HUDEP-2 (cell line): Measurements from ENCODE around the gene MISP3.

Experiments used
- DNase-seq, 76 experiments: peaks; one replicate each; lab custom pipeline; 2025; ENCODE audit not compliant: unreplicated experiment in 76 of 76; lab: John Stamatoyannopoulos, UW

The MISP3 gene

GRCh38 chr19:14101003-14101545 is 28.5 kb downstream of the MISP3 start:
- DNase-seq: no peak

- DNase-seq: no peak
Observed at GRCh38 chr19:14102102-14102696, 29.6 kb downstream of the MISP3 start.

DNA sequence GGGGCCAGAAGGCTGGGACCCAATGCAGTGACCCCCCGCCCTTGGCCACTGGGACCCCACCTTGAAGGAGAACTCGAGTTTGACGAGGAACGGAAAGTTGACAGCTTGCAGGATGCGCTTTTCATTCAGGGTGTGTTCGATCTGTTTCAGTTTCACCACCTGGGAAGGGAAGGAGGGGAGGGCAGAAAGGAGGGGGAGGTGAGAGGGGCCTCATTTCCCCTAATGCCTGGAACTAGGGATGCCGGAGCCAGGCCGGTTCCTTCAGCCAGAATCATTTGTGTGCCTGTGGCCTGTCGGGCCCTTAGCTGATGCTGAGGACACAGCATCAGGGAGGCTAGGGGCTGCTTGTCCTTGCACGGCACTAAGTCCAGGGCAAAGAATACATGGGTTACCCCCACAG is 30.2 kb downstream of the MISP3 start:
- DNase-seq: no peak

DNA sequence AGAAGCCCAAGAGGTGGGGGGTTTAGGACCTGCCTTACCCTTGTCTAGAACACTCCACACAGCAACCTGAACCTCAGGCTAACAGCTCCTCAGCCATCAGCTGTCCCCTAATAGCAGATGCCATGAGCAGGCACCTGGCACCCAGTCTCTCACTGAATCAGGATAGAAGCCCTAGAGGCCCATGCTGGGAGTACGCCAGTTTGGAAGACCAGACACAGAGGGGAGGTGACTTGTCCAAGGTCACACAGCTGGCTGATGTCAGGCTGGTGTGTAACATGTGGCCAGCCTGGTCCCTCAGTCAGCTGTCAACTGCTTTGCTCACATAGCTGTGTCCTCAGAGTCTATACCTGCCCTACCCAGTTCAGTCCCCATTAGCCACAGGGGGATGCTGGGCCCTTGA is 30.7 kb downstream of the MISP3 start:
- DNase-seq: peak in 23 of 76 experiments; percentile 9 to 44 (median 21)

- no peak for DNase-seq
Observed at GRCh38 chr19:14105680-14106079, 33.1 kb downstream of the MISP3 start.

DNA sequence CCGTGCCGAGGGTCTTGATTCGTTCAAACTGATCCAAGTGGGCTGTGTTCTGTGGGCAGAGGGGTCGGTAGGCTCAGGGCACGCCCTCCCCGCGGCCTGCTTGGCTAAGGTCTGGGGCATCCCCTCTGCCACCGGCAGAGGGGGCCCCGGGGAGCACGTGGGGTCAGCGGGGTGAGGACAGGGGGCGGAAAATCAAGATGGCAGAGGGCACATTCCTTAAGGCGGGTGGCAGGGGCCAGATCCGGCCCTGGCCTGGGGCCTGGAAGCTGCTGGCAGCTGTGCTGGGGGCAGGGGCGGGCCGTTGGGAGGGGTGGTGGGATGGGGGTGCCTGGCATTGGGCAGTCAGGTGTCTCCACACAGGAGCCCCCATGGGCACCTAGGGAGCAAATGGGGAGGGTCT is 34.3 kb downstream of the MISP3 start:
- no peak for DNase-seq

GRCh38 chr19:14107581-14108461 is 35.2 kb downstream of the MISP3 start:
- no peak for DNase-seq

- no peak for DNase-seq
Observed at GRCh38 chr19:14110650-14111049, 38.1 kb downstream of the MISP3 start.

GRCh38 chr19:14111486-14111885 is 38.9 kb downstream of the MISP3 start:
- no peak for DNase-seq

- no peak for DNase-seq
Observed at GRCh38 chr19:14112051-14112808, 39.6 kb downstream of the MISP3 start.

- no peak for DNase-seq
Observed at GRCh38 chr19:14112809-14113385, 40.3 kb downstream of the MISP3 start.

DNA sequence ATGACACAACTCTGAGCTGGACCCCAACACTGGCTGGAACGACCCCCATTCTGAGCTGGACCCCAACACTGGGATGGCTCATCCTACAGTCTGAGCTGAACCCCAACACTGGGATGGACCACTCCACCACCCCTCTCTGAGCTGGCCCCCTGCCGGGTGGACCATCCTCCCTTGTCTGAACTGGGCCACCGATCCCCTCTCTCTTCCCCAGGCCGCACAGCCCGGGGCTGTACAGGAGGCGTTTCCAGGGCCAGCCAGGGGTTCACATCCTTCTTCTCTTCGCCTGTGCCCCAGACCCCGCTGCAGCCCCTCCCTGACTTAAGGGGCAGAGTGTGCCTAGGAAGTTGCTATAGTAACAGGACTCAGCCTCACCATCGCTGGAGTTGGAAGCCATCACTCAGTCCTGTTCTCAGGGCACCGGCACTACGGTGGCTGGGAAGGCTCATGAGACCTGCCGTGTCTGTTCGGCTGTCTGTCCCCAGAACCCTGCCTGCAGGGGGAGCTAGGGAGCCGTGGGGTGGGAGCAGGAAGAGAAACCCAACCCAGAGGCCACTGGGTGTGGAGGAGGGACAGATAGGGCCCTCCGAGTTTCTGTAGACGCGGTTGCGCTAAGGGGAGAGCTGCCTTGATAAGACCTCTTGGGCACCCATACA is 41.3 kb downstream of the MISP3 start:
- DNase-seq: peak in 58 of 76 experiments; percentile 23 to 80 (median 56)

GRCh38 chr19:14114439-14114838 is 41.9 kb downstream of the MISP3 start:
- no peak for DNase-seq

GRCh38 chr19:14114854-14115253 is 42.3 kb downstream of the MISP3 start:
- DNase-seq: peak in 55 of 76 experiments; percentile 19 to 76 (median 48)

- DNase-seq: no peak
Observed at GRCh38 chr19:14115756-14116155, 43.2 kb downstream of the MISP3 start.

DNA sequence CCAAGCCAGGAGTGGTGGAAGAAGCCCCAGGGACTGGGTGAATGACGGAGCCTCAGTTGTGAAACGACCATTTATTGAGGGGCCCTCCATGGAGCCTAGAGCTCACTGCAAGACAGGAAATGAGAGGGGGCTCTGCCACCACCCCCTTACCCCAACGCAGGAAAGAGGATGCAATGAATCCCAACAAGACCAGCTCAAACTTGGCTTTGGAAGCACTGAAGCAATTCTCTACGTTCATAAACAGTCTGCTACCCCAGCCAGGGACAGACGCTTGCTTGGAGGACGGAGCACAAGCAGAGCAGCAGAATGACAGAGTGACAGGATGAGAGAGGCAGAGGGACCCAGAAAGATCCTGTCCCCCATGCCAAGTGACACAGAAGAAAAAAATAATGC is 43.9 kb downstream of the MISP3 start:
- no peak for DNase-seq

DNA sequence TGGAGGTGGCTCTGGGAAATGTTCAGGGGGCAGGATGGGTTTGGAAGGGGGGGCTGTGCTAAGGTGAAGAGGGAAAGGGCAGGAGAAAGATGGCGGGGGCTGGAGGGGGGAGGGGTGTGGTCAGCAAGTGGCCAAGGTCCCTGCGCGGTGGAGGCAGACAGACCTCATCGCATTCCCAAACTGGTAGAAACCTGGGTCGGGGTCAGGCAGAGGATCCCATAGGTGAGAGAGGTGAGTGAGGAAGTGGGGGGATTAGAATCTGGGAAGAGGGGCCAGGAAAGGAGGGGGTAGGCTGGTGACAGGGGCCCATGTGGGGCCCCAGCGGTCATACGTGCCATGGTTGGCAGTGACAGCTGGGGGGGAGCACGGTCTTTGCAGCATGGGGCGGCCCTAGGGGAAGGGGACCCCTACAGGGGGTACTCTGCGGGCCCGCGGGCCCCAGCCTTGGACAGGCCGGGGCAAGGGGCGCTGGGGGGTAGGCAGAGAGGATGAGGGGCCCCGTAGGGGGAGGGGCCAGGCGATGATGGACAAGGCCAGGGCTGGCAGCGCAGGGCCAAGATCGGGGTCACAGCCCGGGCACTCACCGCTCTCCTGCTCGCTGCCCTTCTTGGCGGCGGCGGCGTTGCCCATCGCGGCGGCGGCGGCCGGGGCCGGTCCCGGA is 44.5 kb downstream of the MISP3 start:
- DNase-seq: no peak

- DNase-seq: peak in 75 of 76 experiments; percentile 86 to 100 (median 99)
Observed at GRCh38 chr19:14117668-14118164, 45.1 kb downstream of the MISP3 start, which contains the start of gene PRKACA. PRKACA (minus strand) TSS chr19:14117762; CDS start chr19:14117547, 215 bp downstream.
